Brain pericyte (primary cell): ENCODE data around the gene SNCAIP.
A peak's percentile ranks its signal among the peaks of the same experiment; 100 is the strongest.
"Not testable (repeated sequence)": the region's sequence is repeated elsewhere in the genome, so short reads cannot be mapped to it uniquely, and the experiment has no call there.

ENCODE experiments used
- DNase-seq: peaks from one replicate; pipeline ENCODE4 v3.0.0-alpha.2; 2012; ENCODE audit warnings: low read depth, low spot score

The SNCAIP gene

GRCh38 chr5:122314036-122314435, 2.0 kb downstream of the SNCAIP start:
- DNase-seq = no peak

GRCh38 chr5:122315521-122315920, 3.5 kb downstream of the SNCAIP start:
- DNase-seq = no peak

- no peak for DNase-seq
These were observed 4.6 kb downstream of the SNCAIP start for GRCh38 chr5:122316656-122317055.

GRCh38 chr5:122319897-122320296, 7.9 kb downstream of the SNCAIP start:
- DNase-seq = no peak

- no peak for DNase-seq
These were observed 9.9 kb downstream of the SNCAIP start for GRCh38 chr5:122321921-122322320.

GRCh38 chr5:122322801-122323548, 10.9 kb downstream of the SNCAIP start:
- no peak for DNase-seq

- no peak for DNase-seq
These were observed 11.7 kb downstream of the SNCAIP start for GRCh38 chr5:122323738-122324137.

GRCh38 chr5:122327110-122327509, 15.1 kb downstream of the SNCAIP start:
- no peak for DNase-seq

GRCh38 chr5:122330881-122331280, 18.8 kb downstream of the SNCAIP start:
- no peak for DNase-seq

- DNase-seq = no peak
These were observed 20.8 kb downstream of the SNCAIP start for GRCh38 chr5:122332599-122333555.

- DNase-seq = no peak
These were observed 21.5 kb downstream of the SNCAIP start for GRCh38 chr5:122333564-122333963.

- DNase-seq = no peak
These were observed 27.6 kb downstream of the SNCAIP start for GRCh38 chr5:122339591-122339990.

- DNase-seq = no peak
These were observed 29.1 kb downstream of the SNCAIP start for GRCh38 chr5:122341087-122341486.

- DNase-seq = no peak
These were observed 30.2 kb downstream of the SNCAIP start for GRCh38 chr5:122342256-122342655.

- no peak for DNase-seq
These were observed 35.0 kb downstream of the SNCAIP start for GRCh38 chr5:122346897-122347581.

GRCh38 chr5:122350496-122350895, 38.5 kb downstream of the SNCAIP start:
- DNase-seq = no peak

GRCh38 chr5:122351416-122352157, 39.5 kb downstream of the SNCAIP start:
- peak; percentile 4 for DNase-seq

- DNase-seq = no peak
These were observed 40.3 kb downstream of the SNCAIP start for GRCh38 chr5:122352331-122352730.

- DNase-seq = not testable (repeated sequence)
These were observed 41.3 kb downstream of the SNCAIP start for GRCh38 chr5:122353361-122353760.

GRCh38 chr5:122354293-122354692, 42.3 kb downstream of the SNCAIP start:
- no peak for DNase-seq

GRCh38 chr5:122355324-122355723, 43.3 kb downstream of the SNCAIP start:
- DNase-seq = no peak
